Renal cortical epithelial cell (primary cell): ENCODE results near the gene CIROP. TPM values are rescaled to one million over a fixed set of nuclear protein-coding genes. Genes with fewer than 3 reads are reported as not detected.
A peak's percentile ranks its signal among the peaks of the same experiment; 100 is the strongest.

ENCODE experiments used
- DNase-seq: peaks from one replicate; pipeline ENCODE4 v3.0.0-alpha.2; 2011; ENCODE audit warnings: low read depth
- total RNA-seq: library from RNA; depleted of rRNA; stranded (reverse); fragments of >200 nt; gene quantifications from 2 replicates; pipeline ENCODE4 v1.2.3, GENCODE V29; 2014

The CIROP gene, protein sequence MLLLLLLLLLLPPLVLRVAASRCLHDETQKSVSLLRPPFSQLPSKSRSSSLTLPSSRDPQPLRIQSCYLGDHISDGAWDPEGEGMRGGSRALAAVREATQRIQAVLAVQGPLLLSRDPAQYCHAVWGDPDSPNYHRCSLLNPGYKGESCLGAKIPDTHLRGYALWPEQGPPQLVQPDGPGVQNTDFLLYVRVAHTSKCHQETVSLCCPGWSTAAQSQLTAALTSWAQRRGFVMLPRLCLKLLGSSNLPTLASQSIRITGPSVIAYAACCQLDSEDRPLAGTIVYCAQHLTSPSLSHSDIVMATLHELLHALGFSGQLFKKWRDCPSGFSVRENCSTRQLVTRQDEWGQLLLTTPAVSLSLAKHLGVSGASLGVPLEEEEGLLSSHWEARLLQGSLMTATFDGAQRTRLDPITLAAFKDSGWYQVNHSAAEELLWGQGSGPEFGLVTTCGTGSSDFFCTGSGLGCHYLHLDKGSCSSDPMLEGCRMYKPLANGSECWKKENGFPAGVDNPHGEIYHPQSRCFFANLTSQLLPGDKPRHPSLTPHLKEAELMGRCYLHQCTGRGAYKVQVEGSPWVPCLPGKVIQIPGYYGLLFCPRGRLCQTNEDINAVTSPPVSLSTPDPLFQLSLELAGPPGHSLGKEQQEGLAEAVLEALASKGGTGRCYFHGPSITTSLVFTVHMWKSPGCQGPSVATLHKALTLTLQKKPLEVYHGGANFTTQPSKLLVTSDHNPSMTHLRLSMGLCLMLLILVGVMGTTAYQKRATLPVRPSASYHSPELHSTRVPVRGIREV
- not detected in 2 replicates for total RNA-seq

DNA sequence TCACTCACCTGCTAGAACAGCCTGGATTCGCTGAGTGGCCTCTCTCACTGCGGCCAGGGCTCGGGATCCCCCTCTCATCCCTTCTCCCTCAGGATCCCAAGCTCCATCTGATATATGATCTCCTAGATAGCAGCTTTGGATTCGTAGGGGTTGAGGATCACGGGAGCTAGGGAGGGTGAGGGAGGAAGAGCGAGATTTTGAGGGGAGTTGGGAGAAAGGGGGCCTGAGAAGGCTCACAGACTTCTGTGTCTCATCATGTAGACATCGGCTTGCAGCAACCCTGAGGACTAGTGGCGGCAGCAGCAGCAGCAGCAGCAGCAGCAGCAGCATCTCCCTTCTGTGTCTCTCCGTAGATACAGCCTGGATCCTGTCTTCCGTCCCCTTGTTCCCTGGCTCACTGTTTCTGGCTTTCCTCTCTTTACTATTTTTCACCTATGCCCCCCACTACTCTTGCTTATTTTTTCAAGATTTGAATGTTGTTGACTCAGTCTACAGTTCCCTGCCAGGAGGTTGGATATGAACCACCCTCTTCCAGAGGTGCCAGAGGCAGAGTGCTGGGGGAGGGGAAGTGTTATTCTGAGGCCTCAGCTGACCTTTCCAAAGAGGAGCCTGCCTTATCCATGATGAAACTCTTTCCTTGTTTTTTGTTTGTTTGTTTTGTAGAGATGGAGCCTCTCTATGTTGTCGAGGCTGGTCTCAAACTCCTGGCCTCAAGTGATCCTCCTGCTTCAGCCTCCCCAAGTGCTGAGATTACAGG is at the start of gene CIROP:
TSS of gene CIROP (minus strand) at position 399 of the 757 bp plus-strand sequence. CDS start at position 330, 69 bp downstream.
- DNase-seq = no peak

GRCh38 chr14:23153851-23154796 is 49.3 kb upstream of the CIROP start:
- DNase-seq = peak; percentile 60

- no peak for DNase-seq
Measured at GRCh38 chr14:23151342-23151741, 46.6 kb upstream of the CIROP start.

DNA sequence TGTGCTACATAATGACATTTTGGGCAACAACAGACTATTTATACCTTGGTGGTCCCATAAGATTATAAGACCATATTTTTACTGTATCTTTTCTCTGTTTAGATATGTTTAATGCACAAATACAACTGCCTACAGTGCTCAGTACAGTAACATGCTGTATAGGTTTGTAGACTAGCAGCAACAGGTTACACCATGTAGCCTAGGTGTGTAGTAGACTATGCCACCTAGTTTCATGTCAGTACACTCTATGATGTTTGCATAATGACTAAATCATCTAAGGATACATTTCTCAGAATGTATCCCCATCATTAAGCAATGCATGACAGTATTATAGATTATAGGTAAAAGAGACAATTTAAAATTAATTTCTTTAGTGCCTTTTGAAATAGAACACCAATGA is 45.0 kb upstream of the CIROP start:
- no peak for DNase-seq

DNA sequence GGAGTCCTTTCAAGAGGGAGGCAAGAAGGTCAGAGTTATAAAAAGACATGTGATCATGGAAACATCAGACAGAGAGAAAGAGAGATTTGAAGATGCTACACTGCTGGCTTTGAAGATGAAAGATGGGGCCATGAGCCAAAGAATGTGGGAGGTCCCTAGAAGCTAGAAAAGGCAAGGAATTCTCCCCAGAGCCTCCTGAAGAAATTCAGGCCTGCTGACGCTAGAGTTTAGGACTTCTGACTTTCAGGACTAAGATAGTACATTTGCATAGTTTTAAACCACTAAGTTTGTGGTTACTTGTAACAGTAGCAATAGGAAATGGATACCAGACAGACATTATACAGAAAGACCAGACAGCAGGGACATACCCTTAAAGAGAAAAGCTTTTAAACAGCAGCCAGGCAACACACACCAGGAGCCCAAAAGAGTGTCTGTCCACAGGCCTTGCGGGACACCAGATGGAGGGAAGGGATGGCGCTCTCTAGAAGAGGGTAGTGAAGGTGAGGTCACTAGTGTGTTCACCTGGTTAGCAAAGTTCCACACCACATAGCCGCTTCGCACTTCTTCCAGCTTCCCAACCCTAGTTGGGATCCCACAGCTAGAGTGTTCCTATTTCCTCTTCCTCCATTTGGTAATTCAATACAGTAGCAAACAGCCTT is 43.9 kb upstream of the CIROP start:
- DNase-seq = no peak

- DNase-seq = peak; percentile 66
Measured at GRCh38 chr14:23147676-23148075, 42.9 kb upstream of the CIROP start.

GRCh38 chr14:23146980-23147379 is 42.2 kb upstream of the CIROP start:
- DNase-seq = no peak

DNA sequence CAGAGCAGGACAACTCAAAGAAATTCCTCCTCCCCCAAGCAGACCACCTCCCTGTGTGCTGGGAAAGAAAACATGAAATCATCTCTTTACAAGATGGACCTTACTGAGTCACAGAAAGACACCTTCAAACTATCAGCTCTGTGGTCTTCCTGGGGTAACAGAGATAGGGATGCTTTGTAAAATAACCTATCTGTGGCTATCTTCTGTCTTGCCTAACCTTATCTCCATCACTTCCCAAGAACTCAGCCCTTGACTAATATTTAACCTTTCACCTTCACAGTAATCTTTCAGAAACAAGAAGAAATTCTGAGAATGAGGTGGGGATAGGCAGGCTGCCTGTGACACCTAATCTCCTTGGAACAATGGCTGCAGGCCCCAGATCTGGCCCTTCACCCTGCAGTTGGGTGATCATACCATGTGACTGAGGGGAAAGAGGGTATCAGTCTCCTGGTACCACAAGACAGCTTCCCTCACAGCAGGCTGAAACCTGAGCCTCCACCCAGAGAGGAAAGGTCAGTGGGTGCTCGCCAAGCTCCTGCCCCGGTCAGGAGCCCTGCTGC is 41.6 kb upstream of the CIROP start:
- no peak for DNase-seq

GRCh38 chr14:23145794-23146350 is 41.1 kb upstream of the CIROP start:
- DNase-seq = no peak

DNA sequence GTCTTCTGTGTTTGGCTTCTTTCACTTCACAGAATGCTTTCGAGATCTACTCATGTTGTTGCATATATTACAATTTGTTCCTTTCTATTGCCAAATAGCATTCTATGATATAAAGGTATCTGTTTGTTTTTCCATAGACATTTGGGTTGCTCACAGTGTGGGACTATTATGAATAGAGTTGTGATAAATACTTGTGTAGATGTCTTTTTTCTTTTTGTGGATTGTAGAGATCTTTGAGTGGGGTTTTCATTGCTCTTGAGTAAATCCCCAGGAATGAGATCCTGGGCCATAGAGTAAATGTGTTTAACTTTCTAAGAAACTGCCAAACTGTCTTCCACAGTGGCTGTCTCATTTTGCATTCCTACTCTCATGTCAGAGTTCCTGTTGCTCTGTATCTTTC is 39.1 kb upstream of the CIROP start:
- no peak for DNase-seq

GRCh38 chr14:23142826-23143225 is 38.0 kb upstream of the CIROP start:
- no peak for DNase-seq

- DNase-seq = peak; percentile 85
Measured at GRCh38 chr14:23141706-23142444, 37.1 kb upstream of the CIROP start.

DNA sequence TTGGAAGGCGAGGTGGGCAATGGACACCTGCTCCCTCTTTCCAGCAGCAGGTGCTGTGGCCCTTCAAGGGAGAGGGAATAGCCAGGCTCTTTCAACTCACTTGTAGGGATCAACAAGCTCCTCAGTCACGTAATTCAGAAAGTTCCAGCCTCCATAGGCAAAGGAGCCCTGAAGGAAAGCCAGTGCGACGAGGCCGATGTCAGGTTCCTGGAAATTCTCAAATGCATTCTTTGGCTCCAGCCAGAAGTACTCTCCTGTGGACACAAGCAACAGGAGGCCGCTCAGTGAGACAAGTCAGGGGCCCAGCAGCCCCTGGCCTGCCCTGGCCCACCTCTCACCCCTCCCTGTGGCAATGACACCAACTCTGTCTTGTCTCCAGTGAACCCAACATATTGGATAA is 35.6 kb upstream of the CIROP start:
- no peak for DNase-seq

DNA sequence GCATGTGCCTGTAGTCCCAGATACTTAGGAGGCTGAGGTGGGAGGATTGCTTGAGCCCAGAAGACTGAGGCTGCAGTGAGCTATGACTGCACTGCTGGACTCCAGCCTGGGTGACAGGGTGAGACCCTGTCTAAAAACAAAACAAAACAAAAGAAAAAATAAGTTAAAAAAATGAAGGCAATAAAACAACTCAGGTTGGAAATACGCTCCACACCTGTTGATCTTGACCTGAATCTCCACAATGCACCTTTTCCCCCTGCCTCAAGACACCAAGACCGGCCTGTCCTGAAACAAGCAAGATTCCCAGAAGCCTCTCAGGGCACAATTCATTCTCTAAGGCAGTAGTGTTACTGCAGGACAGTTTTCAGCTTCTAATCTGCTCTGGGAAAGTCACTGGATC is 35.1 kb upstream of the CIROP start:
- DNase-seq = no peak

DNA sequence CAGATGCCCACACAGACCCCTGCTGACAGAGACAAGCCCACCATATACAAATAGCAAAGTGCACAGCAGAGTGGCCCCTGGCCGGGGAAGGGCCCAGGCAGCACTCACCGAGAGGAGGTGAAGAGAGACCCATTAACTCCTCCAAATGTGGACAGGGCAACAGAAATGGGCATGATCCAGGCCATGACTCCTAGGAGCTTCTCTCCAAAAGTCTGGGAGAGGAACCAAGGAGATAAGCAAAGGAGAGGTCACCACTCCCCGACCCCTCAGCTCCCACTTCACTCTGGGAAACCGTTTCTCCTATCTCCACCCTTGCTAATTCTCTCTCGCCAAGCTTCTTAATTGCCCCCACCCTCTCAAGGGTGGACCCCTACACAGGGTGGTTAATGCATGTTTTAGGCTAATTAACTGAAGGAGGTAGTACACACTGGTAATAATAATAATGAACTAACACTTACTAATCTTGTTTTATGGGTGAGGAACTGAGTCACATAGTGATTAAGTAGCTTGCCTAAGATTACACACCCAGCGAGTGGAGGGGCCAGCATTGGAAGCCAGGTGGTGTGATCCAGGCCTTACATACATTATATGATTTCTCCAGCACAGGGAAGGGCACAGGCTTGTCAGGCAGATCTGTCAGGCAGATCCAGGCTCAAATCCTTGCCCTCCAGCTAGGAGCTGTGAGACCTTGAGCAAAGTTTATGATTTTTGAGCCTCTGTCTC is 33.2 kb upstream of the CIROP start:
- DNase-seq = peak; percentile 72

- peak; percentile 50 for DNase-seq
Measured at GRCh38 chr14:23137192-23137812, 32.5 kb upstream of the CIROP start.

DNA sequence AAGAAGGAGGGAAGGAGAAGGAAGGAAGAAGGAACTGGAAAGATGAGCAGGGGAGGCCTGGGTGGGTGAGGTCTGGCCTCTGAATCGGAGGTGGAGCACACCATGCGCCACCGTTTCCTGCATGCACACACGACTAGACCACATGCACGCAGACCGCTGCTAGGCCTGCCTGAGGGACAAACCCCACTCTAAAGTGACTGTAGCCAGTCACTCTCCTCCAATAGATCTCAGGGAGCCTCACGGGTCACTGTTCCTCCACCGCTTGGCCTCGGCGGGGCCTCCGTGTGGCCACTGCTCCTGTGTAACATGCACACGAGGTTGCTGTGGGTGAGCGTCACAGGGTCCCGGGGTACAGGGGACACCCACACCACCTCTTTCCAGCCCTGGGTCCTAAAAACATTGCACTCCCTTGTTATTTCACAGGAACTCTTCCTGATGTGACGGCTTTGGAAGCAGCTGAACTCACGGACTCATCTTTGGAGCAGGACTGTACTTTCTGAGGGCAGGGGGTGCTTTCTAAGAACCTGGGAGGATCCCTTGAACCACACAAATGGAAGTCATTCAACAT is 31.9 kb upstream of the CIROP start:
- no peak for DNase-seq

DNA sequence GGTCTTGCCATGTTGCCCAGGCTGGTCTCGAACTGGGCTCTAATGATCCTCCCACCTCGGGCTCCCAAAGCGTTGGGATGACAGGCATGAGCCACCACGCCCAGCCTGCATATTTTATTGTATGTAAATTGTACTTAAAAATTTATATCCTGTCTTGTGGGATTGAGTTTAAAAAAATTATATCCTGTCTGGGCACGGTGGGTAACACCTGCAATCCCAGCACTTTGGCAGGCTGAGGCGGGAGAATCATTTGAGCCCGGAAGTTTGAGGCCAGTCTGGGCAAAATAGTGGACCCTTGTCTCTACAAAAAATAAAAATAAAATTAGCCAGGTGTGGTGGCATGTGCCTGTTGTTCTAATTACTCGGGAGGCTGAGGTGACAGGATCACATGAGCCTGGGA is 28.2 kb upstream of the CIROP start:
- DNase-seq = no peak
